Endothelial cell of umbilical vein (primary cell): ENCODE results near the gene GFPT2.

Source experiments
- EZH2 ChIP-seq: IDR thresholded peaks from 2 replicates; pipeline ENCODE4 v1.6.1; 2012; ENCODE audit warnings: borderline replicate concordance, low read depth, mild to moderate bottlenecking, moderate library complexity, low read length, inconsistent platforms; ENCODE audit not compliant: severe bottlenecking
- POLR2A ChIP-seq: IDR thresholded peaks from 2 replicates; pipeline ENCODE4 v1.6.1; 2012; ENCODE audit warnings: low read depth, mild to moderate bottlenecking, control low read depth, low read length

DNA sequence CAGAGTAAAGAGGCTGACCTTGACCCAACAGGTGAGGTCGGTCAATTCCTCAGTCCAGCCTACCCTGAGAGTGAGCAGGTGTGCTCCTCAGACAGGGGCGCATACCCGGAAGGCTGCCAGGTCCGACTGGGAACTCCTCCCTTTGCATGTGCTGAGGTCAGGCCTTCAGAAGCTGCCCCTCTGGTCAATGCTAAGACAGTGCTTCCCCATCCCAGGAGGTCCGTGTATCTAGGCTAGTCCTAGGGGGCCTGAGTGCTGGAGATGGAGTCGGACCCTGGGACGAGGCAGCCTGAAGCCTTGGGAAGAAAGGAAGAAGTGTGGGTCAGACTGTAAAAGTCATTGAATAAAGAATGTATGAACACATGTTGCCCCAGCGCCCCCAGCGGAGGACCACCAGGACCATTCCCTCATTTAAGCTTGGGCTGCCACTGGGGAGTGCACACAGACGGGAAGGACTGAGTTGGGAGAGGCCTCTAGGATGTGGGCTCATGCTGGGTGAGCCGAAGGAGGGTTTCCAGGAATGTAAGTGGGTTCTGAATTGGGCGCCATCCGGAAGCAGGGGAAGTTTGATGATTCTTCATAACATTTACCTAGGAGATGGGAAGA lies 41.0 kb upstream of the GFPT2 start:
- no peak for TF ChIP-seq EZH2
- no peak for TF ChIP-seq POLR2A
